GM12878 (cell line): ENCODE measurements around the gene KRTAP5-3. TPM values are rescaled to one million over a fixed set of nuclear protein-coding genes. Genes with fewer than 3 reads are reported as not detected.

Source experiments
- ATAC-seq: fragments of 200-7000 bp; cut with Tn5 transposase; 3 replicates; pipeline ENCODE4 v1.9.1; 2020; ENCODE audit warnings: mild to moderate bottlenecking, moderate library complexity
- BruUV-seq: library from RNA; stranded (reverse); fragments of 400-500 nt; replicated peaks from 2 replicates; lab custom pipeline; 2021; lab: Mats Ljungman, UMichigan
- CTCF ChIA-PET: fragments of 300-600 bp; sonication (Branson Sonifier 250); formaldehyde crosslinking; extraction: SDS; loops from one replicate; lab custom pipeline; 2021; ENCODE audit warnings: inconsistent platforms; lab: Yijun Ruan, JAX
- POLR2A ChIA-PET: fragments of 350-600 bp; formaldehyde crosslinking; extraction: SDS; loops from one replicate; lab custom pipeline; 2021; ENCODE audit warnings: inconsistent platforms; lab: Charles Lee
- RAD21 ChIA-PET: fragments of 300-600 bp; sonication (Branson Sonifier 250); formaldehyde crosslinking; loops from one replicate; lab custom pipeline; 2023; ENCODE audit warnings: antibody characterized with exemption; ENCODE audit not compliant: unreplicated experiment; lab: Charles Lee
- SMC1A ChIA-PET: fragments of 300-600 bp; sonication (Branson Sonifier 250); formaldehyde crosslinking; loops from one replicate; lab custom pipeline; 2023; ENCODE audit not compliant: unreplicated experiment, uncharacterized antibody; lab: Charles Lee
- DNase-seq: peaks from one replicate; pipeline ENCODE4 v3.0.0-alpha.2; 2011; ENCODE audit warnings: low read depth, low spot score
- FAIRE-seq: peaks from 3 replicates; lab custom pipeline; 2011; peaks lifted over from hg19 to GRCh38; lab: Jason Lieb, UNC
- H2AFZ ChIP-seq: 2 replicates; pipeline ENCODE4 v1.6.0; 2011; ENCODE audit warnings: low read depth, low read length, control low read depth; ENCODE audit not compliant: control insufficient read depth
- H3K27ac ChIP-seq: 2 replicates; pipeline ENCODE4 v1.5.1; 2011; ENCODE audit warnings: control low read depth; ENCODE audit not compliant: control insufficient read depth, insufficient read depth
- H3K27me3 ChIP-seq, 2 experiments: replicated peaks in 1 of 2; 2 replicates each; pipeline versions ENCODE4 v1.6.0 to v1.6.1; 2011; ENCODE audit warnings: low read length in 1 of 2; ENCODE audit not compliant: control insufficient read depth in 2 of 2, insufficient read depth in 2 of 2
- H3K36me3 ChIP-seq, 2 experiments: 2 replicates each; pipeline ENCODE4 v1.5.1; 2011; ENCODE audit warnings: low read length in 1 of 2; ENCODE audit not compliant: control insufficient read depth in 2 of 2, insufficient read depth in 2 of 2
- H3K4me1 ChIP-seq: 2 replicates; pipeline ENCODE4 v1.6.1; 2011; ENCODE audit warnings: mild to moderate bottlenecking, low read length, moderate library complexity, mixed read lengths; ENCODE audit not compliant: control insufficient read depth, insufficient read depth
- H3K4me2 ChIP-seq: 2 replicates; pipeline ENCODE4 v1.6.0; 2011; ENCODE audit warnings: control low read depth; ENCODE audit not compliant: control insufficient read depth, insufficient read depth
- H3K4me3 ChIP-seq: fragments of 200-600 bp; sonication (generic); 2 replicates; pipeline ENCODE4 v1.5.1; 2016
- H3K79me2 ChIP-seq: 2 replicates; pipeline ENCODE4 v1.6.0; 2011; ENCODE audit warnings: low read length; ENCODE audit not compliant: control insufficient read depth, insufficient read depth
- H3K9ac ChIP-seq: 2 replicates; pipeline ENCODE4 v1.8.0; 2011; ENCODE audit warnings: low read length, control low read depth, mixed read lengths; ENCODE audit not compliant: control insufficient read depth, insufficient read depth
- H3K9me3 ChIP-seq: replicated peaks from 3 replicates; pipeline ENCODE4 v1.5.1; 2011; ENCODE audit warnings: mild to moderate bottlenecking, low read length; ENCODE audit not compliant: control insufficient read depth, insufficient read depth
- H4K20me1 ChIP-seq: 2 replicates; pipeline ENCODE4 v1.6.0; 2011; ENCODE audit not compliant: control insufficient read depth, insufficient read depth
- BHLHE40 ChIP-seq, 2 experiments: fragments of 450-650 bp in 1 of 2; IDR thresholded peaks; 2 replicates each; pipeline ENCODE4 v1.6.1; 2011 to 2017; ENCODE audit warnings: low read depth in 2 of 2, borderline replicate concordance in 1 of 2, improper control_type of control experiment in 1 of 2, low read length in 1 of 2, mild to moderate bottlenecking in 1 of 2
- CBX5 ChIP-seq: sonication (generic); IDR thresholded peaks from 2 replicates; pipeline ENCODE4 v1.6.1; 2016; ENCODE audit warnings: low read depth, moderate library complexity, mild to moderate bottlenecking, inconsistent platforms
- CHD1 ChIP-seq: IDR thresholded peaks from 2 replicates; pipeline ENCODE4 v1.6.1; 2012; ENCODE audit warnings: low read depth, low read length, improper control_type of control experiment
- CHD4 ChIP-seq: fragments of 200-600 bp; sonication (generic); IDR thresholded peaks from 2 replicates; pipeline ENCODE4 v1.6.1; 2016; ENCODE audit warnings: mild to moderate bottlenecking
- E2F4 ChIP-seq: IDR thresholded peaks from 2 replicates; pipeline ENCODE4 v1.6.1; 2012; ENCODE audit warnings: low read depth, low read length, improper control_type of control experiment
- E2F8 ChIP-seq: fragments of 450-650 bp; IDR thresholded peaks from 2 replicates; pipeline ENCODE4 v1.6.1; 2018; ENCODE audit warnings: mild to moderate bottlenecking, low read depth, moderate library complexity; ENCODE audit not compliant: partially characterized antibody
- EGR1 ChIP-seq, 2 experiments: IDR thresholded peaks; 1 replicate in 1 of 2; 2 replicates in 1 of 2; pipeline ENCODE4 v1.6.1; 2011 to 2012; ENCODE audit warnings: low read depth in 2 of 2, low read length in 2 of 2, borderline replicate concordance in 1 of 2, mild to moderate bottlenecking in 1 of 2, moderate library complexity in 1 of 2
- LARP7 ChIP-seq: fragments of 450-650 bp; IDR thresholded peaks from 2 replicates; pipeline ENCODE4 v1.6.1; 2017; ENCODE audit warnings: mild to moderate bottlenecking
- MLLT1 ChIP-seq: fragments of 450-650 bp; IDR thresholded peaks from 2 replicates; pipeline ENCODE4 v1.6.1; 2016; ENCODE audit warnings: mild to moderate bottlenecking
- MTA2 ChIP-seq: fragments of 450-650 bp; IDR thresholded peaks from 2 replicates; pipeline ENCODE4 v1.6.1; 2016; ENCODE audit warnings: low read depth, mild to moderate bottlenecking, moderate library complexity
- NFYA ChIP-seq: IDR thresholded peaks from 2 replicates; pipeline ENCODE4 v1.6.1; 2011; ENCODE audit warnings: low read depth, mild to moderate bottlenecking, low read length, improper control_type of control experiment, borderline replicate concordance
- NR2C1 ChIP-seq: fragments of 450-650 bp; IDR thresholded peaks from 2 replicates; pipeline ENCODE4 v1.6.1; 2017; ENCODE audit warnings: antibody characterized with exemption, mild to moderate bottlenecking, moderate library complexity
- NRF1 ChIP-seq: conservative IDR thresholded peaks from 2 replicates; pipeline ENCODE4 v1.6.1; 2011; ENCODE audit warnings: mild to moderate bottlenecking, low read depth, low read length, improper control_type of control experiment
- SMC3 ChIP-seq: IDR thresholded peaks from 2 replicates; pipeline ENCODE4 v1.6.1; 2011; ENCODE audit warnings: low read length, improper control_type of control experiment, borderline replicate concordance
- SUZ12 ChIP-seq: fragments of 200-600 bp; sonication (generic); IDR thresholded peaks from one replicate; pipeline ENCODE4 v1.6.1; 2018; ENCODE audit warnings: antibody characterized with exemption, mild to moderate bottlenecking; ENCODE audit not compliant: unreplicated experiment
- TAF1 ChIP-seq: IDR thresholded peaks from 2 replicates; pipeline ENCODE4 v1.6.1; 2011; ENCODE audit warnings: mild to moderate bottlenecking, low read depth, low read length, borderline replicate concordance
- YY1 ChIP-seq: IDR thresholded peaks from 2 replicates; pipeline ENCODE4 v1.6.1; 2011; ENCODE audit warnings: low read depth, mild to moderate bottlenecking, low read length
- WGBS: methylation state at CpG from one replicate; pipeline ENCODE4 v1.1.6; 2016; ENCODE audit warnings: low lambda C conversion rate; ENCODE audit not compliant: insufficient replicate concordance, insufficient coverage; ENCODE audit errors: missing lambda C conversion rate; 5-methylcytosine and 5-hydroxymethylcytosine counted together
- in situ Hi-C: fragments of 300-500 bp; cut with MboI; formaldehyde crosslinking; loops from 9 replicates; pipeline ENCODE4 v1.14.3; 2018; ENCODE audit warnings: mixed read lengths
- intact Hi-C: fragments of 100-400 bp; cut with micrococcal nuclease; formaldehyde crosslinking; loops from one replicate; pipeline ENCODE4 v1.14.2; 2022; ENCODE audit not compliant: unreplicated experiment
- polyA plus RNA-seq, 11 experiments: library from polyadenylated mRNA; depleted of rRNA in 4 of 11; unstranded in 6 of 11; stranded (reverse) in 5 of 11; fragments of >200 nt; fragmentation: Nextera tagmentation in 4 of 11; fragmentation: Illumina TruSeq in 1 of 11; extraction: Ambion mirVana in 4 of 11; extraction: Trizol in 1 of 11; gene quantifications; 1 replicate in 1 of 11; 2 replicates in 10 of 11; pipeline versions ENCODE4 v1.2.1 to v1.2.3, GENCODE V29; 2011 to 2016; ENCODE audit warnings: inconsistent platforms in 2 of 11, missing spikeins in 2 of 11, low read depth in 1 of 11
- total RNA-seq, 4 experiments: library from RNA; depleted of rRNA in 3 of 4; stranded (reverse); fragments of >200 nt in 3 of 4; fragmentation: Illumina TruSeq in 1 of 4; extraction: Trizol in 1 of 4; gene quantifications; 2 replicates each; pipeline versions ENCODE4 v1.2.1 to v1.2.3, GENCODE V29; 2013 to 2021

The KRTAP5-3 gene
- total and polyA plus RNA-seq, 10 of the 15 experiments (the other 5 are each of a cell fraction or from before 2014, with no cell fraction given): not detected

GRCh38 chr11:1623716-1624115 lies 15.5 kb upstream of the KRTAP5-3 start:
- ChIA-PET RAD21 (no interaction called here), SMC1A (interaction anchor here (1.7 kb wide), 1 partner anchor 29 kb away, joined by 4 read pairs; no protein-coding TSS in a partner anchor), CTCF (no interaction called here), POLR2A (no interaction called here)
- H3K4me2 ChIP-seq: no peak overlapping the region
- BruUV-seq: no TSS peak
- TF ChIP-seq LARP7 (no peak), TAF1 (no peak), YY1 (no peak), CHD4 (no peak), CBX5 (no peak), NFYA (no peak), NR2C1 (no peak), SMC3 (no peak), E2F8 (no peak), CHD1 (no peak), MTA2 (no peak), BHLHE40 (IDR thresholded peaks at IDR 0.05; ENCODE audit: borderline replicate concordance in 1 of 2, low read depth in 2 of 2, low read length in 1 of 2) (no peak), E2F4 (no peak), EGR1 (IDR thresholded peaks at IDR 0.05; ENCODE audit: borderline replicate concordance in 1 of 2, low read depth in 2 of 2, low read length in 2 of 2) (no peak), NRF1 (no peak), MLLT1 (no peak), SUZ12 (no peak)
- H4K20me1 ChIP-seq: no peaks in the 10 kb centered on the region
- in situ Hi-C loops (no loop called here), intact Hi-C loops (no loop called here)
- no peak overlapping the region for H3K9ac ChIP-seq
- no peak overlapping the region for H2AFZ ChIP-seq
- DNase-seq (no peak), ATAC-seq (no peak), FAIRE-seq (no peak)
- H3K4me3 ChIP-seq: no peak overlapping the region
- WGBS: 52% methylated on average over 9 of the region's 9 CpGs
- H3K79me2 ChIP-seq: no peaks in the 10 kb centered on the region
- H3K9me3 ChIP-seq: no peaks in the 10 kb centered on the region
- H3K27me3 ChIP-seq: peaks cover 0 to 5% of the 10 kb centered on the region in 2 experiments; a peak in 2 of 4 replicates
- no peaks in the 10 kb centered on the region for H3K4me1 ChIP-seq
- no peaks in the 10 kb centered on the region for H3K36me3 ChIP-seq
- no peak overlapping the region for H3K27ac ChIP-seq
